A549 (cell line): ENCODE measurements around the gene ZBTB8OS. TPM values are rescaled to one million over a fixed set of nuclear protein-coding genes. Genes with fewer than 3 reads are reported as not detected.

Experiments
- ATAC-seq, 2 experiments: fragments of 200-7000 bp in 1 of 2; fragments of >200 bp in 1 of 2; cut with Nextera tagmentation in 1 of 2; cut with Tn5 transposase in 1 of 2; 3 replicates each; pipeline versions ENCODE4 v1.8.0 to v1.9.1; 2018 to 2020; ENCODE audit warnings: mild to moderate bottlenecking in 1 of 2, moderate library complexity in 1 of 2
- CTCF ChIA-PET: fragments of 300-600 bp; sonication (Branson Sonifier 250); formaldehyde crosslinking; extraction: SDS; loops from one replicate; lab custom pipeline; 2021; ENCODE audit warnings: antibody characterized with exemption, inconsistent platforms; lab: Yijun Ruan, JAX
- POLR2A ChIA-PET: fragments of 350-600 bp; formaldehyde crosslinking; extraction: SDS; loops from one replicate; lab custom pipeline; 2021; ENCODE audit warnings: antibody characterized with exemption, inconsistent platforms; lab: Yijun Ruan, JAX
- DNase-seq, 2 experiments: peaks; one replicate each; pipeline versions ENCODE4 v3.0.0 to v3.0.0-alpha.2; 2011 to 2016; ENCODE audit warnings: low read depth in 1 of 2, low spot score in 1 of 2
- FAIRE-seq: peaks from 2 replicates; lab custom pipeline; 2011; peaks lifted over from hg19 to GRCh38; lab: Jason Lieb, UNC
- H3K27ac ChIP-seq, 2 experiments: fragments of >200 bp; sonication (Bioruptor Twin); formaldehyde crosslinking; 3 replicates each; pipeline ENCODE4 v1.5.1; 2016 to 2017
- H3K4me1 ChIP-seq: fragments of >200 bp; sonication (Bioruptor Twin); formaldehyde crosslinking; 3 replicates; pipeline ENCODE4 v1.6.1; 2016
- H3K4me2 ChIP-seq: fragments of >200 bp; sonication (Bioruptor Twin); formaldehyde crosslinking; 3 replicates; pipeline ENCODE4 v1.6.1; 2016
- H3K4me3 ChIP-seq: fragments of >200 bp; sonication (Bioruptor Twin); formaldehyde crosslinking; 3 replicates; pipeline ENCODE4 v1.5.1; 2016
- H3K9me3 ChIP-seq: fragments of >200 bp; sonication (Bioruptor Twin); formaldehyde crosslinking; 3 replicates; pipeline ENCODE4 v1.6.1; 2016
- CBX8 ChIP-seq: fragments of 200-600 bp; sonication (generic); IDR thresholded peaks from 2 replicates; pipeline ENCODE4 v1.6.1; 2016
- CHD2 ChIP-seq: fragments of 150-350 bp; IDR thresholded peaks from 2 replicates; pipeline ENCODE4 v1.6.1; 2014; ENCODE audit warnings: low read length; ENCODE audit not compliant: partially characterized antibody
- CTCF ChIP-seq: fragments of >200 bp; sonication (Bioruptor Twin); formaldehyde crosslinking; IDR thresholded peaks from 3 replicates; pipeline ENCODE4 v1.5.1; 2016
- EHF ChIP-seq: fragments of 250-450 bp; sonication (Bioruptor Pico); IDR thresholded peaks from 2 replicates; pipeline ENCODE4 v1.5.0; 2020; ENCODE audit warnings: mild to moderate bottlenecking
- EHMT2 ChIP-seq: fragments of 200-600 bp; sonication (generic); IDR thresholded peaks from 2 replicates; pipeline ENCODE4 v1.6.1; 2016; ENCODE audit warnings: antibody characterized with exemption, low read depth, mild to moderate bottlenecking, moderate library complexity
- ELK1 ChIP-seq: fragments of 150-350 bp; IDR thresholded peaks from 2 replicates; pipeline ENCODE4 v1.6.1; 2014; ENCODE audit warnings: low read depth, mild to moderate bottlenecking, low read length
- HES2 ChIP-seq: fragments of >200 bp; sonication (Bioruptor Twin); formaldehyde crosslinking; IDR thresholded peaks from 2 replicates; pipeline ENCODE4 v1.6.1; 2016
- JUN ChIP-seq, 2 experiments: fragments of >200 bp; sonication (Bioruptor Twin); formaldehyde crosslinking; IDR thresholded peaks; 2 replicates in 1 of 2; 3 replicates in 1 of 2; pipeline ENCODE4 v1.6.1; 2016 to 2017
- MAFK ChIP-seq: fragments of 450-650 bp; IDR thresholded peaks from 2 replicates; pipeline ENCODE4 v1.6.1; 2014; ENCODE audit not compliant: partially characterized antibody
- MAZ ChIP-seq: fragments of 150-350 bp; IDR thresholded peaks from 2 replicates; pipeline ENCODE4 v1.6.1; 2014; ENCODE audit warnings: antibody characterized with exemption, low read depth, low read length, borderline replicate concordance
- NFE2L2 ChIP-seq: fragments of 150-350 bp; conservative IDR thresholded peaks from 2 replicates; pipeline ENCODE4 v1.6.1; 2014; ENCODE audit warnings: low read length
- NR3C1 ChIP-seq: fragments of >200 bp; sonication (Bioruptor Twin); formaldehyde crosslinking; IDR thresholded peaks from 3 replicates; pipeline ENCODE4 v1.6.1; 2017
- PHF8 ChIP-seq: fragments of 200-600 bp; sonication (generic); IDR thresholded peaks from 2 replicates; pipeline ENCODE4 v1.6.1; 2016; ENCODE audit warnings: low read depth, mild to moderate bottlenecking, antibody characterized with exemption, moderate library complexity, borderline replicate concordance
- POLR2AphosphoS2 ChIP-seq: conservative IDR thresholded peaks from 2 replicates; pipeline ENCODE4 v1.6.1; 2012; ENCODE audit warnings: low read length, improper control_type of control experiment, inconsistent platforms
- SMC3 ChIP-seq: fragments of >200 bp; sonication (Bioruptor Twin); formaldehyde crosslinking; IDR thresholded peaks from 3 replicates; pipeline ENCODE4 v1.6.1; 2018; ENCODE audit warnings: inconsistent platforms
- SREBF2 ChIP-seq: fragments of 450-650 bp; IDR thresholded peaks from 2 replicates; pipeline ENCODE4 v1.6.1; 2014; ENCODE audit warnings: mild to moderate bottlenecking, moderate library complexity
- ZFP36 ChIP-seq: fragments of 450-650 bp; IDR thresholded peaks from 2 replicates; pipeline ENCODE4 v1.6.1; 2014; ENCODE audit warnings: borderline replicate concordance; ENCODE audit not compliant: partially characterized antibody
- WGBS: methylation state at CpG from one replicate; pipeline ENCODE4 v1.1.6; 2017; ENCODE audit errors: missing lambda C conversion rate; 5-methylcytosine and 5-hydroxymethylcytosine counted together
- polyA plus RNA-seq, 4 experiments: library from polyadenylated mRNA; depleted of rRNA in 3 of 4; stranded (reverse); fragments of >200 nt; fragmentation: RNase III in 1 of 4; extraction: RNeasy Plus Mini Kit Qiagen cat#74134 plus additional on column Dnase treatment in 1 of 4; gene quantifications; 2 replicates in 3 of 4; 3 replicates in 1 of 4; pipeline ENCODE4 v1.2.3, GENCODE V29; 2011 to 2017
- TF ChIP-seq, protein P1 (sequence below): IDR thresholded peaks from 2 replicates; pipeline ENCODE4 v1.6.1; 2012; ENCODE audit warnings: low read depth, borderline replicate concordance

The ZBTB8OS gene
- polyA plus RNA-seq, 2 of the 4 experiments (the other 2 are of a cell fraction), result 85.4 to 101 TPM

DNA sequence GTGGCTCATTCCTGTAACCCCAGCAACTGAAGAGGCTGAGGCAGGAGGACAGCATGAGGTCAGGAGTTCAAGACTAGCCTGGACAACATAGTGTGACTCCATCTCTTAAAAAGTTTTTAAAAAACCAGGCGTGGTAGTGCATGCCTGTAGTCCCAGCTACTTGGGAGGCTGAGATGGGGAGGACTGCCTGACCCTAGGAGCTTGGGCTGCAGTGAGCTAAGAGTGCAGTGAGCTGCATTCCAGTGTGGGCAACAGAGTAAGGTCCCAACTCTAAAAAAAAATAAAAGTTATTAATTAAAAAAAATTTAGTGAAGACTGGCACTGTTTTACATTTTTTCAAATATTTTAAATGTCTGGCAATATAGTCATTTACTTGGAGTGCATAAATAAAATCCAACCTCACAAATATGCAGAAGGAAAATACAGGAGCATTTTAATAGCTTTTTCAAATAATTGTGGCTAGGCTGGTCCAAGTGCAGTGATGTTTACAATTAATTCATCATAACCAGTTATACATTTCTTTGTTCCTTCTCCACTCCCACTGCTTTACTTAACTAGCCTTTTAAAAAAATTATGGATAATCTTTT lies 10.8 kb downstream of the ZBTB8OS start:
- TF ChIP-seq ELK1 (no peak), MAZ (no peak), PHF8 (no peak), CBX8 (no peak), POLR2AphosphoS2 (no peak), HES2 (no peak), CTCF (no peak), JUN (IDR thresholded peaks at IDR 0.05) (no peak), NR3C1 (no peak), EHMT2 (no peak), ZFP36 (no peak), MAFK (no peak), CHD2 (no peak), SREBF2 (no peak)
- TF ChIP-seq, protein P1, sequence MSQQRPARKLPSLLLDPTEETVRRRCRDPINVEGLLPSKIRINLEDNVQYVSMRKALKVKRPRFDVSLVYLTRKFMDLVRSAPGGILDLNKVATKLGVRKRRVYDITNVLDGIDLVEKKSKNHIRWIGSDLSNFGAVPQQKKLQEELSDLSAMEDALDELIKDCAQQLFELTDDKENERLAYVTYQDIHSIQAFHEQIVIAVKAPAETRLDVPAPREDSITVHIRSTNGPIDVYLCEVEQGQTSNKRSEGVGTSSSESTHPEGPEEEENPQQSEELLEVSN, result no peak
- Histone ChIP-seq H3K4me1 (peaks cover 13% of the 10 kb centered on the region; the same call in 2 of the 3 replicates), H3K9me3 (no peaks in the 10 kb centered on the region), H3K27ac (no peak overlapping the region), H3K4me3 (no peak overlapping the region), H3K4me2 (no peak overlapping the region)
- POLR2A ChIA-PET, result interaction anchor here (0.6 kb wide), 1 partner anchor 23 kb away, joined by 3 read pairs; no protein-coding TSS in a partner anchor
- ATAC-seq (no peak), DNase-seq (no peak), FAIRE-seq (no peak)
- 86% methylated on average over 1 of the region's 1 CpG for WGBS
- CTCF ChIA-PET, result interaction anchor here (1.0 to 1.3 kb wide), 2 partner anchors 15 to 119 kb away, joined by 3 to 4 read pairs; no protein-coding TSS in a partner anchor

- 63% methylated on average over 15 of the region's 16 CpGs for WGBS
Observed at GRCh38 chr1:32636914-32637645, 13.3 kb downstream of the ZBTB8OS start.

More at GRCh38 chr1:32636914-32637645, 13.3 kb downstream of the ZBTB8OS start:
- no peak overlapping the region for H3K4me3 ChIP-seq
- CTCF ChIA-PET, result interaction anchor here (0.6 to 1.1 kb wide), 4 partner anchors 12 to 1378 kb away, joined by 3 read pairs; no protein-coding TSS in a partner anchor
- peak overlapping the region; percentile 48; the same call in 2 of the 3 replicates for H3K4me2 ChIP-seq
- H3K4me1 ChIP-seq, result peaks cover 13% of the 10 kb centered on the region; the same call in 2 of the 3 replicates
- H3K27ac ChIP-seq, result peak overlapping the region; percentile 19 to 46; a peak in 3 of 6 replicates
- FAIRE-seq (no peak), DNase-seq (peak in 1 of 2 experiments; percentile 68), ATAC-seq (peak in 1 of 2 experiments; percentile 57; a peak in 3 of 6 replicates)
- POLR2A ChIA-PET, result interaction anchor here (0.7 to 0.8 kb wide), 2 partner anchors 14 to 69 kb away, joined by 3 read pairs; partner anchors contain the start of gene RBBP4
- no peaks in the 10 kb centered on the region for H3K9me3 ChIP-seq
- TF ChIP-seq JUN (IDR thresholded peaks at IDR 0.05) (no peak), MAZ (no peak), EHF (no peak), MAFK (peak; percentile 61), NFE2L2 (peak; percentile 70), SMC3 (no peak)
